Heart left ventricle (tissue), 13 donors: Measurements from ENCODE around the gene EIF2D.

Experiments used
- CTCF ChIP-seq, 12 donors: fragments of 200-600 bp; sonication (generic) in 4 of 12; IDR thresholded peaks; one replicate each; pipeline versions ENCODE4 v1.5.0 to v1.8.0; 2018 to 2022; ENCODE audit warnings: antibody characterized with exemption in 12 of 12, mild to moderate bottlenecking in 5 of 12
- POLR2A ChIP-seq, 2 donors: fragments of 450-650 bp; IDR thresholded peaks; one replicate each; pipeline ENCODE4 v1.6.1; 2017; ENCODE audit warnings: antibody characterized with exemption in 2 of 2, mild to moderate bottlenecking in 2 of 2, moderate library complexity in 2 of 2
- donor health status: ischemic (EF 13 %, LVEDD 7.1; RV severe dilation, severe dysfunction).
- donor health status: DM: no; HTN: yes; CAD: no.
- donor health status: DM: no; HTN: no; CAD: no.
- donor health status: ischemic (EF 25% LVEDD 6.9; RV normal size, moderate dysfunction).
- donor health status: ischemic (EF 25% LVEDD 5.7; RV mildly dilated, moderate dysfunction).
- donor health status: ischemic (EF 35%, LVEDD 5.7; RV mildly dilated, moderate dysfunction).
- donor health status: nonischemic (EF 11% LVEDD 7.7; RV severe dilation, severe dysfunction).
- donor health status: DM: yes; HTN: yes; CAD: no.
- donor health status: PGD.
- donor health status: ischemic (EF 29% LVEDD 5.4; RV normal size, mild dysfunction).
- donor health status: nonischemic (EF 23%, LVEDD 6.1; RV moderate dilation, normal function).

GRCh38 chr1:206547104-206547503 is 65.2 kb downstream of the EIF2D start:
- no peak for TF ChIP-seq CTCF (IDR thresholded peaks at IDR 0.05)
- TF ChIP-seq POLR2A (IDR thresholded peaks at IDR 0.05), result no peak
